Epidermal melanocyte (primary cell): ENCODE results near the gene DHRS2.
"Not testable (repeated sequence)": the region's sequence is repeated elsewhere in the genome, so short reads cannot be mapped to it uniquely, and the experiment has no call there.

Source experiments
- DNase-seq: peaks from one replicate; pipeline ENCODE4 v3.0.0; 2011; ENCODE audit warnings: low spot score; ENCODE audit not compliant: insufficient read length

The DHRS2 gene

DNA sequence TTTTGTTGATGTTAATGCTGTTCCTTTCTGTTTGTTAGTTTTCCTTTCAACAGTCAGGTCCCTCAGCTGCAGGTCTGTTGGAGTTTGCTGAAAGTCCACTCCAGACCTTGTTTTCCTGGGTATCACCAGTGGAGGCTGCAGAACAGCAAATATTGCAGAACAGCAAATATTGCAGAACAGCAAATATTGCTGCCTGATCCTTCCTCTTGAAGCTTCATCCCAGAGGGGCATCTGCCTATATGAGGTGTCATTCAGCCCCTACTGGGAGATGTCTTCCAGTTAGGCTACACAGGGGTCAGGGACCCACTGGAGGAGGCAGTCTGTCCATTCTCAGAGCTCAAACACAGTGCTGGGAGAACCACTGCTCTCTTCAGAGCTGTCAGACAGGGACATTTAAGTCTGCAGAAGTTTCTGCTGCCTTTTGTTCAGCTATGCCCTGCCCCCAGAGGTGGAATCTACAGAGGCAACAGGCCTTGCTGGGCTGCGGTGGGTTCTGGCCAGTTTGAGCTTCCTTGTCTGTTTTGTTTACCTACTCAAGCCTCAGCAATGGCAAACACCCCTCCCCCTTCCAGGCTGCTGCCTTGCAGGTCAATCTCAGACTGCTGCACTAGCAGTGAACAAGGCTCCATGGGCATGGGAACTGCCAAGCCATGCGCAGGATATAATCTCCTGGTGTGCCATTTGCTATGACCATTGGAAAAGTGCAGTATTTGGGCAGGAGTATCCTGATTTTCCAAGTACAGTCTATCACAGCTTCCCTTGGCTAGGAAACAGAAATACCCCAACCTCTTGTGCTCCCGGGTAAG, 53.7 kb downstream of the DHRS2 start:
- not testable (repeated sequence) for DNase-seq

- no peak for DNase-seq
Measured at GRCh38 chr14:23692416-23692815, 56.3 kb downstream of the DHRS2 start.

GRCh38 chr14:23693252-23693775, 57.1 kb downstream of the DHRS2 start:
- no peak for DNase-seq

DNA sequence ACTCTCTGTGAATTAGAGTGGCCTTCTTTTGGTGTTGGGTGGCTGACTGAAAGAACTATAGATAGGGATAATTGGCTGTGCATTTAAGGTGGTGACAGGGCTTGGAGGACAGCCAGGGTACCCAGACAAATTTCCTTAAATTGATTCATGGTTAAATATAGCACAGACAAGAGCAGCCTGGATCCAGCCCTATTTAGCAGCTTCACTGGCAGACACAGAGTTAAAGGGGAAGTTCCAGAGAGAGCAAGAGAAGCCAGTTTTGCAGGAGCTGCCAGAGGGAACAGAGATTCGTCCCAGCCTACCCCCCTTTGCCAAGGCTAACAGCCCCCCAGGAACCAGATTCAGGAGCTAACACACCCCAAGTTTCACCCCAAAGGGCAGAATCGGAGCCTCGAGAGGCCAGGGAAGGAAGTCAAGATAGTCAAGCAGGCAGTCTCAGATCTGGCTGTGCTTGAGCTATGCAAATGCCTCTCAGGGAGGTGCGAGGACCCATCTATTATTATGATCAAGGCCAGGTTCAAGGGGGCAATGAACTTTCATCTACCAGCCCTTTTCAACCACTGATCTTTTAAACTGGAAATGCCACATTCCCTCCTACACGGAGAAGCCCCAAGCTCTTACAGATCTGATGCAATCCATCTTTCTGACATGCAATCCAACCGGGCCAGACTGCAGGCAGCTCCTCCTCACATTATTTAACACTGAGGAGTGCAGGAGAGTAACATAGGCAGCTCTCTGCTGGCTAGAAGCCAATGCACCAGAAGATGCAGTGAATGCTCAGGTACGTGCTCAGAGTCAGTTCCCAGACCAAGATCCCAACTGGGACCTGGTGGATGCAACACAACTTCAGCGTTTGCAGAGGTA, 58.2 kb downstream of the DHRS2 start:
- no peak for DNase-seq
